Measurements from ENCODE around the gene ALPG.
"Not testable (repeated sequence)": the region's sequence is repeated elsewhere in the genome, so short reads cannot be mapped to it uniquely, and the experiment has no call there.

Gene ALPG

GRCh38 chr2:232394431-232394830, 12.2 kb upstream of the ALPG start:
- not testable (repeated sequence) for H3K4me3 ChIP-seq (ENCODE audit: low read depth, low read length)

- no peak overlapping the region for H3K4me3 ChIP-seq (ENCODE audit: low read depth, low read length)
Measured at GRCh38 chr2:232395586-232395985, 11.1 kb upstream of the ALPG start.

GRCh38 chr2:232396683-232397082, 10.0 kb upstream of the ALPG start:
- no peak overlapping the region for H3K4me3 ChIP-seq (ENCODE audit: low read depth, low read length)

- no peak overlapping the region for H3K4me3 ChIP-seq (ENCODE audit: low read depth, low read length)
Measured at GRCh38 chr2:232398293-232399034, 8.2 kb upstream of the ALPG start.

- no peak overlapping the region for H3K4me3 ChIP-seq (ENCODE audit: low read depth, low read length)
Measured at GRCh38 chr2:232400256-232401015, 6.2 kb upstream of the ALPG start.

GRCh38 chr2:232402518-232402917, 4.1 kb upstream of the ALPG start:
- no peak overlapping the region for H3K4me3 ChIP-seq (ENCODE audit: low read depth, low read length)

- H3K4me3 ChIP-seq (ENCODE audit: low read depth, low read length): no peak overlapping the region
Measured at GRCh38 chr2:232405943-232406510, 617 bp upstream of the ALPG start.

- H3K4me3 ChIP-seq (ENCODE audit: low read depth, low read length): not testable (repeated sequence)
Measured at GRCh38 chr2:232407428-232408150, 945 bp downstream of the ALPG start.

GRCh38 chr2:232408269-232408668, 1.6 kb downstream of the ALPG start:
- not testable (repeated sequence) for H3K4me3 ChIP-seq (ENCODE audit: low read depth, low read length)

- not testable (repeated sequence) for H3K4me3 ChIP-seq (ENCODE audit: low read depth, low read length)
Measured at GRCh38 chr2:232409617-232410016, 3.0 kb downstream of the ALPG start.

- H3K4me3 ChIP-seq (ENCODE audit: low read depth, low read length): no peak overlapping the region
Measured at GRCh38 chr2:232410238-232410900, 3.7 kb downstream of the ALPG start.

GRCh38 chr2:232411901-232412629, 5.4 kb downstream of the ALPG start:
- H3K4me3 ChIP-seq (ENCODE audit: low read depth, low read length): no peak overlapping the region

- no peak overlapping the region for H3K4me3 ChIP-seq (ENCODE audit: low read depth, low read length)
Measured at GRCh38 chr2:232412986-232413385, 6.3 kb downstream of the ALPG start.

GRCh38 chr2:232415138-232415690, 8.6 kb downstream of the ALPG start:
- no peak overlapping the region for H3K4me3 ChIP-seq (ENCODE audit: low read depth, low read length)

- no peak overlapping the region for H3K4me3 ChIP-seq (ENCODE audit: low read depth, low read length)
Measured at GRCh38 chr2:232415736-232416520, 9.3 kb downstream of the ALPG start.

GRCh38 chr2:232416521-232417470, 10.2 kb downstream of the ALPG start:
- no peak overlapping the region for H3K4me3 ChIP-seq (ENCODE audit: low read depth, low read length)

GRCh38 chr2:232417489-232417888, 10.8 kb downstream of the ALPG start:
- no peak overlapping the region for H3K4me3 ChIP-seq (ENCODE audit: low read depth, low read length)

- H3K4me3 ChIP-seq (ENCODE audit: low read depth, low read length): peak overlapping the region; percentile 94
Measured at GRCh38 chr2:232418056-232418455, 11.4 kb downstream of the ALPG start.

All from iPS-11a (cell line).